ENCODE results near the gene C4BPA.

C4BPA gene

GRCh38 chr1:207191061-207191460 lies 87.0 kb downstream of the C4BPA start:
- DNase-seq (ENCODE audit: low spot score): no peak

GRCh38 chr1:207191776-207192175 lies 87.7 kb downstream of the C4BPA start:
- no peak for DNase-seq (ENCODE audit: low spot score)

- no peak for DNase-seq (ENCODE audit: low spot score)
These were observed 90.2 kb downstream of the C4BPA start for GRCh38 chr1:207194197-207194596.

Measured in NAMALWA (cell line).